DMS 273 (cell line): ENCODE measurements around the gene PARD6G.

ENCODE experiments used
- DNase-seq: peaks from one replicate; lab custom pipeline; 2025; ENCODE audit not compliant: unreplicated experiment; lab: John Stamatoyannopoulos, UW

Gene PARD6G

DNA sequence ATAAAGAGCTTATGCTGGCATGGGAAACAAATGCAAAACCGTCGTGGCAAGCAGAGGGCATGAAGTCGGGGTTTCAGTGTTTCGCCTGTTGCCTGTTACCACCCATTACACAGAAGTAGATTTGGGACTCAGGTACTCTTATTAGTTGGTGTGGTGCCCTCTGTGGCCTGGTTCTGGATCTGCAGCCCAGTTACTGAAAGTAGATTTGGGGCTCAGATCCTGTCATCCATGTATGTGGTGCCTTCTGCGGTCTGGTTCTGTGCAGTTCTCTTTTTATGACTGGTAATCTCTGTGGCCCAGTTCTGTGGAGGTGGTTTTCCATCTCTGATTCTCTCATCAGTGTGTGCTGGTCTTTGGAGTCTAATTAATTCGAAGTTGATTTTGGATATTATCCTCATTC is 93.0 kb downstream of the PARD6G start:
- DNase-seq = peak; percentile 54

DNA sequence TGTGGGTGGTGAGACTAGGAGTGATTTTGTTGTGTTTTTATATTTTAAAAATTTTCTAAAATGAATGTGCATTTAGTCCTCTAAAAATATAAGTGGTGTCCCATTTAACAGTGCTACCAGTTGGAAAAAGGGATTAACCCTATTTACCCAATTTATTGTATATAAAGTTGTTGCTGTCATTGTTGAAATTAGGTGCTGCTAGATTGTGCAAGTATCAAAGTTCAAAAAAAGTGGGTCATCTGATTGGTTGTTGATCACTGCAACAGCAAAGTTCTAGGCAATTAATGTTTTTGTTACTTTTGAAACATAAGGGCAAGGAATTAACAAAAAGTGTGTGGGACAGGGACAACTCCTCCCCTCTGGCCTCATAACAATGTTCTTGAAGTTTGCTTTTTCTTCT is 97.6 kb downstream of the PARD6G start:
- DNase-seq = no peak

- peak; percentile 72 for DNase-seq
Measured at GRCh38 chr18:80148326-80149199, 98.8 kb downstream of the PARD6G start.

DNA sequence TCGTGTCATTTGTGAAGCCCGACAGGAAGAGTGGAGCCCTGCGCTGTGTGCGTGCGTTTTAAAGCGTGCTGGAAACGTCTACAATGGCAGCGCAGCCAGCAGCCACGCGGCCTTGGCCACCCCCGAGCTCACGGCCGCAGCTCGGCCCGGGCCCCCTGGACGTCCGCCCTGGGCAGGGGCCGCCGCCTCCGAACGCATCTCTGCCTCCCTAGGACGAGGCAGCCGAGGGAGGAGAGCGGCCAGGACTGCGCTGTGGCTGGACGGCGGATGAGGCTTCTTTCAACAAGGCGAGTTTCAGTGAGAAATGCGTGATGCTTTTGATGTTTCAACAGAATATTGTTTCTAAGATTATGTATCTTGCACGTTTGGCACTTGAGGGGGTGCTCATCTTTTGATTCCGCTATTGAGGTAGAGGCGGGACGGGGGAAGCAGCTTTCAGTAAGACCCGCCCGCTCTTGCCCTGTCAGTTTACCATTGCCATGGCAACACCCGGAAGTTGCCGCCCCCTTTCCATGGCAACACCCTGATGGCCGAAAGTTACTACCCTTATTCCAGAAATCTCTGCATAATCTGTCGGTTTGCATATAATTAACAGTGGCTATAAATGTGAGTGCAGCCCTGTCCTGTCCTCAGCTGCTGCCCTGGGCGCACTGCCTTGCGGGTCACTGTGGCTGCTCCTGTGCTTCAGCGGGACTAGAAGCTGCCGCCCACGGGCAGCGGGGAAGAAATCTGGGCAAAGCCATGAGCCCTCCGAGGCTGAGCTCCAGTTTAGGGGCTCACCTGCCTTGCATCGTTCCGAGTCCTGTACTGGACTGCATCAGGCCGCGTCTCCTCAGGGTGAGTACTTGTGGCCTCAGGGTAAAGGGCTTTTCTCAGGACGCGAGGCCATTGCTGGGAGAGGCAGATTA is 99.6 kb downstream of the PARD6G start:
- DNase-seq = peak; percentile 95

GRCh38 chr18:80147037-80147417 is 100.3 kb downstream of the PARD6G start:
- DNase-seq = peak; percentile 68

DNA sequence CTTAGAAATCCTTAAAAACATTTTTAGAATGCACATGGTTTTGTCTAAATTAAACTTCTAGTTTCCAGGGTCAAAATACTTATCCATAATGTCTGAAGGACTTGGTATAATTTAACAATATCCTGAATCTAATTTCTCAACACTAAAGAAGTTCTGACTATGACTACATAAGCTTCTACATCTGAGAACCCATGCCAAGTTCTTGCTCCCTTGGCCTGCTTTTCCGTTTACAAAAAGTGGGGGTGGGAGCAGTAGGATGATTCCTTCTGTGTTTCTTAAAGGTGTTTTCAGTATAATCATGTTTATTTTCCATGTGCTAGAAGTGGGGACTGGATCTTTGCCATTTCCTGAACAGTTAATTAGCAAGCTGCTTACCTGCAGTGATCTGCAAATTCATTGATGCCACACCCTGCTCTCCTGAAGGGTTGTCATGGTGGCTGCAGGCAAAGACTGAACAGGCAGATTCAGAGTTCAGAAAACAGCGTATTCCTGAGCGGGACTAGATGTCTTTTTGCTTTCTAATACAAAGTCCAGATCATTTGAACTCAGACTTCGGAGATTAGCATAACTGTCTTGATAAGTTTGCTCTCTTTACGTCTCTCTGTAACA is 102.0 kb downstream of the PARD6G start:
- peak; percentile 24 for DNase-seq

GRCh38 chr18:80143881-80144280 is 103.4 kb downstream of the PARD6G start:
- DNase-seq = no peak

DNA sequence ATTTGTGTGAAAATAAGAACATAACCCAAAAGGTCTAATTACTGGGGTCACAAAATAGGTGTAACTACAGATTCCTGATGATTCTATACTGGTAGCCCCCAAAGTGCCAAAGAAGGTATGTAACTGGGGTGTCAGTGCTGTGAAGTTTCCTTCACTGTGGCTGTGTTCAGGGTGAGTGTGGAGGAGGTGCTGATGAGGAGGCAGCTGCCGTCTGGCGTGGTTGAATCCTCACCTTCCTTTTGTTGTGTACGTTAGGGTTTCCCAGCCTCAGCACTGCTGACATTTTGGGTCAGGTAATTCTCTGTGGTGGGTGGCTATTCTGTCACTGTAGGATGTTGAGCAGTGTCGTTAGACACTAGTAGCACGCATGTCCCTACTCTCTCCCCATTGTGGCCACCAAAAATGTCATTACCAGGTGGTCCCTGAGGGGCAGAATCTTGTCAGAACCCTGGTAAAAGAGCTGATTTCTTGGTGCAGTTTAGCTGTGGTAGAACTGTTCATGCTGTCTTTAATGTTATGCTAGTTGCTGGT is 106.8 kb downstream of the PARD6G start:
- DNase-seq = no peak

DNA sequence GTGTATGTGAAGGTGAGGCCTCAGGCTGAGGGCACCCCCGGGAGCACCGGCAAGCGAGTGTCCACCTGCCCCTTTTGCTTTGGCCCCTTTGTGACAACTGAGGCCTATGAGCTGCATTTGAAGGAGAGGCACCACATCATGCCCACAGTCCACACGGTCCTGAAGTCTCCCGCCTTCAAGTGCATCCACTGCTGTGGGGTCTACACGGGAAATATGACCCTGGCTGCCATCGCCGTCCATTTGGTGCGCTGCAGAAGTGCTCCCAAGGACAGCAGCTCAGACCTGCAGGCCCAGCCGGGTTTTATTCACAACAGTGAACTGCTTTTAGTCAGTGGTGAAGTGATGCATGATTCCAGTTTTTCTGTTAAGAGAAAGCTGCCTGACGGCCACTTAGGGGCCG is 109.3 kb downstream of the PARD6G start:
- DNase-seq = no peak

- DNase-seq = no peak
Measured at GRCh38 chr18:80137137-80137536, 110.2 kb downstream of the PARD6G start.

DNA sequence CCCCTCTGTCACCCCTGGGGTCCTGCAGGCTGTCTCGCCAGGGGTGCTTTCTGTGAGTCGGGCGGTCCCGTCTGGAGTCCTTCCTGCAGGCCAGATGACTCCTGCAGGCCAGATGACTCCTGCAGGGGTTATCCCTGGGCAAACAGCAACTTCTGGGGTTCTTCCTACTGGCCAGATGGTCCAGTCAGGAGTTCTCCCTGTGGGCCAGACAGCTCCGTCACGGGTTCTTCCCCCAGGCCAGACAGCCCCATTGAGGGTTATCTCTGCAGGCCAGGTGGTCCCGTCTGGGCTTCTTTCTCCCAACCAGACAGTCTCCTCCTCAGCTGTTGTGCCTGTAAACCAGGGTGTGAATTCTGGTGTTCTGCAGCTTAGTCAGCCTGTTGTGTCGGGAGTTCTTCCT is 110.6 kb downstream of the PARD6G start:
- peak; percentile 57 for DNase-seq

GRCh38 chr18:80135136-80135535 is 112.2 kb downstream of the PARD6G start:
- DNase-seq = no peak

DNA sequence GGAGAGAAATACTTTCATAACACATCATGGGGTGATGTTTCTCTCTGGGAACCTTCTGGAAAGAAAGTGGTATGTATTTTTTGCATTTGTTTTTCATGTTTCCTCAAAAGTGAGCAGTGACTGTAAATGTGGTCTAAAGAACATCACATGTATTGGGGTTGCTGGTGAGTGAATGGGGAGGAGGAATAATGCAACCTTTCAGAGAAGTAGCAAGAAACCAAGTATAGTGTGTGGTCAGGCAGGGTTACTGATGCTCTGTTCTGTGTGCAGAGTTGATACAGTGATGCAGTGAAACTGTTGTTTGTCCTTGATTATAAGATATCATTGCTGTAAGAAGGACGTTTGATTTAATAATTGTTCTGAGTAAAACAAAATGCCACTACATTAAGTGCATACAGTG is 114.2 kb downstream of the PARD6G start:
- DNase-seq = no peak

- DNase-seq = no peak
Measured at GRCh38 chr18:80132180-80132812, 115.0 kb downstream of the PARD6G start.

DNA sequence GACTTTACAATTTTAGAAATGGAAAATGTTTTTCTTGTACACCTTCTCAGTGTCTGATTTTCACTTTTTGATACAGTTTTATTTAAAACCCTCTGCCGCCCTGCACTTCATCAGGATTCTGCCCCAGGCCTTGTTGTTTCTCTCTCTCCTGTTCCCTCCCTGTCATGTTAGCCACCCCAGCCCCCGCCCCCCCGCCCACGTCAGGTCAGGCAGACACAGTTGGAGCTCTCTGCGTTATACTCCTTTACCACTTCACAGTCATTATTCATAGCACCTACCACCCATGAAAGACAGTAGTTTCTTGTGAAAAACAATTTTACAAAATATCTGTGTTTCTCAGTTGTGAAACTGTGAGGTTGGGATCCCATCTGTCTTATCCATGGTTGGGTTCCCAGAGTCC is 116.8 kb downstream of the PARD6G start:
- no peak for DNase-seq

DNA sequence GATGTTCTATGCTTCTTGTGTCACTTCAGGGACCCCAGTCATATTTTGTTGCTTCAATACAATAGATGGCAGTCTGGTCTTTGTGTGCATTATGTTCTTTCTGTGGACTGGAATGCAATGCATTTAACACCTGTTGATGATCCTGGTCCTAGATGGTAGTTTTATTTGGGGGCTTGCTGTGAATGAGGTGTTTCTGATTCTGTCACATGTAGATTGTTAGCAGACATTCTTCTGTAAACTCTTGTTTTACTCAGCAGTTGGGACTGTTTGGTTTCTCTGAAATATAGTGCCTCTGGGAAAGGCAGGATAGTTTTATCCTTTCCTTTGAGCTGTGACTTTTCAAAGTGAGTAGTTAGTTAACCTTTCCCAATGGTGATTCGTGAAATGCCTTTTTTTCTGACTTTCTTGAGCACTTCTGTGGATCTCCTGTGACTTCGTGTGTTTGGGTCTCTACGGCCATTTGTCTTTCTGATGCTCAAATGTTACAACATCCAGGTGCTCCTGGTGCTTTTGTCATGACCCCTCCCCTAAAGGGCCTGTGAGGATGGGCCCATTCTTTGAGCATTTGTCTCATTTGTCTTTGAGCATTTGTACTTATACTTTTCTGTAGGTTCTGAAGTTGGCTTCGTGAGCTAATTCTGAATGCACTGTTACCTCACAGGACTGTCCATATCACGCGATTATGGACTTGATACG is 117.5 kb downstream of the PARD6G start:
- no peak for DNase-seq

DNA sequence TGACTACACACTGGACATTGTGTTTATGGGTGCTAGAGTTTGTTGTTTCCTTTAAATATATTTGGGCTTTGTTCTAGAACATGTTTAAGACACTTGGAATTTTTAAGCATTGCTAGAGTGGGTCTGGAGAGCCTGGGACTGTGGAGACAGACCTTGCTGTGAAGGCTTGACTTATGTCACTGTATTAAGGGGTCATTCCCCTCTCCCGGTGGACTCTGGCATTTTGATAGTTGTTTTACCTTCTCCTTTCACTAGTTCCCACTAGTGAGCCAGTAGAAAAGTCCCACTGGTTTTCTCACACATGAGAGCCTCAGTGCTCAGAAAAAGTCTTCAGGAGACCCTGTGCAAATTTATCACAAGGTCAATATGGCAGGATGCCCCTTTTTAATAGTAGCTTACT is 119.7 kb downstream of the PARD6G start:
- DNase-seq = no peak

- DNase-seq = no peak
Measured at GRCh38 chr18:80126797-80127196, 120.5 kb downstream of the PARD6G start.

DNA sequence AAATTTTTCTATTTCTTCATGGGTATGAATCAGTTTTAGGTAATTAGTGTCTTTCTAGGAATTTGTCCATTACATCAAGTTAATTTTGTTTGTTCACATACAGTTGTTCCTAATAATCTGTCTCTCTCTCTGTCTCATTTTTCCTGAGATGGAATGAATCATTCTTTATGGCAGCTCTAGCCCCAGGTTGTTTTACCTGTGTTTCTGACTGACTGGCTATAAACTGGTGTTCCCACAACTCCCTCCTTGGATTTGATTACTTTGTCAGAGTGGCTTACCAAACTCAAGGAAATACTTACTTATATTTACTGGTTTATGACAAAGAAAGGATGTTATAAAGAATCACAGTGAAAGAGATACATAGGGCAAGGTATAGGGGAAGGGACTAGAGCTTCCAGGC is 123.2 kb downstream of the PARD6G start:
- no peak for DNase-seq

- DNase-seq = no peak
Measured at GRCh38 chr18:80120932-80121331, 126.4 kb downstream of the PARD6G start.
